CD4-positive, alpha-beta T cell treated with Interleukin-15 for 4 hours (primary cell): ENCODE data around the gene MT1X.

Experiments used
- DNase-seq: peaks from one replicate; pipeline ENCODE4 v3.0.0-alpha.2; 2020; ENCODE audit warnings: low spot score

The MT1X gene

GRCh38 chr16:56681939-56682702 lies at the start of gene MT1X:
Gene MT1X (plus strand): TSS chr16:56682470. CDS start chr16:56682541, 71 bp downstream.
- DNase-seq = peak; percentile 85

- DNase-seq = no peak
These were observed 49.4 kb upstream of the MT1X start for GRCh38 chr16:56632848-56633365.

DNA sequence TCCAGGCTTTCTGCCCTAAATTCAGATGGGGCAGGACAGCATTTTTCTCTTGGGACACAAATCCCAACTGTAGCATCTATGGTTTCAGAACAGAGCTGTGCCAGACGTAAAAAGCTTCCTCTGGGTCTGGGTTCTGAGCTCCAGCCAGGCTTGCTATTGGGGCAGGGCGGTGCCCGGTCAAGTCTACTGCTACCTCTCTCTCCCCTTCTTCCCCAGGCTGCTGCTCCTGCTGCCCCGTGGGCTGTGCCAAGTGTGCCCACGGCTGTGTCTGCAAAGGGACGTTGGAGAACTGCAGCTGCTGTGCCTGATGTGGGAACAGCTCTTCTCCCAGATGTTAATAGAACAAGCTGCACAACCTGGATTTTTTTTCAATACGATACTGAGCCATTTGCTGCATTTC lies 48.7 kb upstream of the MT1X start:
- no peak for DNase-seq

DNA sequence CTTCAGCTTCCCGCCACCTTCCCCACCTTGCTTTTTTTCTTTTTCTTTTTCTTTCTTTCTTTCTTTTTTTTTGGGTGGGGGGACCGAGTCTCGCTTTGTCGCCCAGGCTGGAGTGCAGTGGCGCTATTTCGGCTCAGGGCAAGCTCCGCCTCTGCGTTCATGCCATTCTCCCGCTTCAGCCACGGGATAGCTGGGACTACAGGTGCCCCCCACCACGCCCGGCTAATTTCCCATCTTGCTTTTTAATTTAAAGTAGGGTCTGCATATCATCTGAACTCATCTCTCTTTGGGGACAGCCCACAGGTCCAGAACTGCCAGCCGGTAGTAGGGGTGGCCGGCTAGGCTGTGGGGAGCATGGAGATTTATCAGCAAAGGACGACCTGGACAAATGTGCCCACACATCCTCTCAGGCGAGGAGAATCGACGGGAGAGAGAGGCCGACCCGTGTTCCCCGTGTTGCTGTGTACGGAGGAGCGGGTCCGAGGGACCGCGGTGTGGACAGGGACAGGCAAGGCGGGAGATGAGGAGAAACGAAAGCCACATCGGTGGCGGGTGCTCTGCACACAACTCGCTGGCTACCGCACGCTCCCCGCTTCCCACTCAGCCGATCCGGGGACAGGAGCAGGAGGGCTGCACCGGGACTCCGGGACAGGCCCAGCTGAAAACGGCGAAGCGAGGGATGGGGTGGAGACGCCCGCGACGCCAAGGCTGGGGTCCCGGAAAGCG lies 47.4 kb upstream of the MT1X start:
- no peak for DNase-seq

DNA sequence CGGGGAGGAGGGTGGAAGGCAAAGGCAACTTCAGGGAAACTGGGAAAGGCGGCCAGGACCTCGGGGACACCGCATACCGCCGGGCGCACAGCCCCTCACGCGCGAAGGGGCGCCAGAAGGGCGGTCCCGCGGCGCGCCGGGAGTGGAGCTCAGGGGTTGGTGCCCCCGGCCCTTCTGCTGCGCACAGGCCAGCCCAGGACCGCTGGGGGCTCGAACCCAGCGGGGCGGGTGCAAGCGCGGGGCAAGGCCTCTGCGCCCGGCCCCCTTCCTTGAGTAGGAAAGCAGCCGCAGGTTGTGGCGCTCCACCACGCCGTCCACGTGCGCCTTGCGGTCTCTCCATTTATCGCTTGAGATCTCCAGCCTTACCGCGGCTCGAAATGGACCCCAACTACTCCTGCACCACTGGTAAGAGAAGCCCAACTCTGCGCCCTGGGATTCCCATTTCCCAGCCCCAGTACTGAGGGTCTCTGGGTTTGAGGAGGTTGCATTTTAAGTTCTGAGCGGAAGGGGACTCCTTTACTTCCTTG lies 46.8 kb upstream of the MT1X start:
- no peak for DNase-seq

DNA sequence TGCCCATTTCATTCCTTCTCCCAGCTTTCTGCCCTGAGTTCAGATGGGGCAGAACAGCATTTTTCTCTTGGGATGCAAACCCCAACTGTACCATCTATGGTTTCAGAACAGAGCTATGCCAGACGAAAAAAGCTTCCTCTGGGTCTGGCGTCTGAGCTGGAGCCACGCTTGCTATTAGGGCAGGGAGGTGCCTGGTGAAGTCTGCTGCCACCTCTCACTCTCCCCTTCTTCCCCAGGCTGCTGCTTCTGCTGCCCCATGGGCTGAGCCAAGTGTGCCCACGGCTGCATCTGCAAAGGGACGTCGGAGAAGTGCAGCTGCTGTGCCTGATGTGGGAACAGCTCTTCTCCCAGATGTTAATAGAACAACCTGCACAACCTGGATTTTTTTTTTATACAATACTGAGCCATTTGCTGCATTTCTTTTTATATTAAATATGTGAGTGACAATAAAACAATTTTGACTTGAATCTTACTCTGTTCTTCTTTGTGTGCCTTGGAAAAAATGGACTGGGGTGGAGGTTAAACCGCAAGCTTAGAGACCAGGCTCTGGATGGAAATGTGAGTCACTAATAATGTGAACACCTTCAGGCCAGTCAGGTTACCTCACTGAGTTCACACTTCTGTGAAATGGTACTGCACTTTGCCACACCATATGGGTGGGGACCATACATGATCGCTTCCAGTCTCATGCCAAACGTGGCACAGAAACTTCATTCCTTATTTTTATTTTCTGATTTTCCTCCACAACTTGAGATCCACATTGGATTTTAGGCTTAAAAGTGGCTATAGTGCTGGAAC lies 45.5 kb upstream of the MT1X start:
- DNase-seq = no peak

- DNase-seq = no peak
These were observed 44.2 kb upstream of the MT1X start, which contains the start of gene MT1A for GRCh38 chr16:56637814-56638750. Gene MT1A (plus strand): TSS chr16:56638666. CDS start chr16:56638739, 73 bp downstream.

DNA sequence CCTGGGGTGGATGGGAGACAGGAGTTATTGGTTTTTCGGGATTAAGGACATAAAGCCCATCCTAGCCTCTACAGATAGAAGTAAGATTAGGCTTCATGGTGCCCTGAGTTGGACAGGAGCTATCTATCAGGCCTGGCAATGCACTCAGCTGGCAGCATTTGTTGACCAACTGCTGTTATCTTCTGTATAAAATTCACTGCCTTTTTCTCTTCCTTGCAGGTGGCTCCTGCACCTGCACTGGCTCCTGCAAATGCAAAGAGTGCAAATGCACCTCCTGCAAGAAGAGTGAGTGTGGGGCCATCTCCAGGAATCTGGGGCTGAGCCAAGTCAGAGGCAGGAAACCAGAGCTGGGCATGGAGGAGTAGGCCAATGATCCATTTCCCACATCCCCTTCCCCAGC lies 43.2 kb upstream of the MT1X start:
- no peak for DNase-seq

DNA sequence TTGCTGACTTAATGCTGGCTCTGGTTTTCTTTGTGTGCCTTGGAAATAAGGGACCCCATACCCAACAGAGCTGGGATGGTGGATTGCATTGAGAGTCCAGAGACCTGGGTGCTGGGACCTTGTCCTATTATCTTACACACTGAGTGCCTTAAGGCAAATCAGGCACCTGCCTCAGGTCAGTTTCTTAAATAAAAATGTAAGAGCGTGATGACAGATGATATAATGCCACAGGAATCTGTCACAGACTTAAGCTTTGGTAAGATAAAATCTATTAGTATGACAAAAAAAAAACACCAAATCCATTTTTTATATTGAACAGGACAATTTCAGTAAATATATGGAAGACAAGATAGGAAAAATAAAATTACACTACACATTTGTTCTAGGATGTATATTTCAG lies 42.2 kb upstream of the MT1X start:
- DNase-seq = no peak

GRCh38 chr16:56641166-56641565 lies 41.1 kb upstream of the MT1X start:
- DNase-seq = no peak

DNA sequence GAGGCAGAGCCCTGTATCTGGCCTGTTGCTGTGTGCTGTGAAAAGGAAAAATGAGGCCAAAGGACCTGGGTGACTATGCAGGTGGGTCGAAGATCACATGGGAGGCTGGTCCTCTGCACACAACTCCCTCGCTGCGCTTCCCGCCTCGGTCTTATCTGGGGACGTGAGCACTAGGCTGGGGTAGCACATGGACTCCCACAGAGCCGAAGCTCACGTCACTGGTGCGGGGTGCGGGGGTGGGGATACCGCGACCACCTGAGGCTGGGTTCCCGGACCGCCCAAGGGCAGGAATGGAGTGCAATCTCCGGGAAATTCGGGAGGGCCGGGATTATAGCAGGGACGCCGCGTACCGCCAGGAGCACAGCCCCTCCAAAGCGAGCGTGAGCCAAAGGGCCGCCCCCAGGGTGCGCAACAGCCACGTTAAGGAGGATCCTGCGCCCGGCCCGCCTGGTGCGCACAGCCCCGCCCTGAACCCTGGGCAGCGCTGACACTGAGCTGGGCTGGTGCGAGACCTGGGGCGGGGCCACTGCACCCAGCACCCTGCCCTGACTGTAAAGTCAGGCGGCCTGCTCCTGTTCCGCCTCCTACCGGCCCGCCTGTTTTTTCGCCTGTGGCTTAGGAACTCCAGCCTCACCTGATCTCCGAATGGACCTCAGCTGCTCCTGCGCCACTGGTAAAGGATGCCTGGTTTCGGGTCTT lies 39.0 kb upstream of the MT1X start:
- peak; percentile 76 for DNase-seq

DNA sequence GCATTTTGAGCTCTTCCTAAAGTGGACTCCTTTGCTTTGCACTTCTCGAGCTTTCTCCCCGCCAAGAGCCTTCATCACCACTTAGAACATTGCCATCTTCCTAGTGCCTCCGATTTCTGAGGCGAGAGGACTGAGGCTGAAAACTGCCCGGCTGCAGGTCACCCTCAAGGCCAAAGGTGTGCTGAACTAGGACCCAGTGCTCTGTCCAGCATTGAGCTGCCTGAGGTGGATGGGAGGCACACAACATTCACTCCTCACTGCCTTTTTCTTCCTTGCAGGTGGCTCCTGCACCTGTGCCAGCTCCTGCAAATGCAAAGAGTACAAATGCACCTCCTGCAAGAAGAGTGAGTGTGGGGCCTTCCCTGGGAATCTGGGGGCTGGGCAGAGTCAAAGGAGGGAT lies 38.4 kb upstream of the MT1X start:
- no peak for DNase-seq

DNA sequence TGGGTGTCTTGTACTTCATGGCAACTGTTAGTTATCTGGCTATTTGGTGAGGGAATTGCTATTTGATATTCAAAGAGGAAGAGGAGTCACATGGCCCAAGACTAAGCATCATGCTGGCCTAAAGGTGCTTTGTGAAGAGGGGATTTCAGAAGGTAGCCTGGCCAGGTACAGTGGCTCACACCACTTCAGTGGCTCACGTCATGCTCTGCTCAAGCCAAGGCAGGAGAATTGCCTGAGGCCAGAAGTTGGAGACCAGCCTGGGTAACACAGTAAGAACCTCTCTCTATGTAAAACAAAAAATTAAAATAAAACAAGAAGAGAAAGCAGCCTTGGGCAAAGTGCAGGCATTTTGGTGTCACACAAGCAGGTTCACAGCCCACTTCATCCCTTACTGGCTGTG lies 37.0 kb upstream of the MT1X start:
- DNase-seq = no peak

DNA sequence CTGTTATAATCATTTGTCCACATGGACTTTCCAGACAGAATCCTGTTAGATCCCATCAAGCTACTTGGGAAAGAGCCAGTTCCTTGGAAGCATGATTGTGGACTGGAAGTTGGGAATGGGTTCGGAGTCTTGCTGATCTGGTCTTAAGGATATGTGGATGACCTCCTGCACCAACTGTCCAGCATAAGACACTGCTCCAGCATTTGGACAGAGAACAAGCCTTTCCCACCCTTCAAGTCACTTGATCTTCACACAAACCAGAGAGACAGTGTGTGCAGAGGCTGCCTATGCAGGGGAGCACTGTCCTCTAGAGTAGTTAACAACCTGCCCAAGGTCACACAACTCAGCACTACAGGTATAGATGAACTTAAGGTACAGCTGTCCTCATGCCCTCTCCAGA lies 36.4 kb upstream of the MT1X start:
- no peak for DNase-seq

GRCh38 chr16:56647641-56648431 lies 34.4 kb upstream of the MT1X start:
- DNase-seq = no peak

DNA sequence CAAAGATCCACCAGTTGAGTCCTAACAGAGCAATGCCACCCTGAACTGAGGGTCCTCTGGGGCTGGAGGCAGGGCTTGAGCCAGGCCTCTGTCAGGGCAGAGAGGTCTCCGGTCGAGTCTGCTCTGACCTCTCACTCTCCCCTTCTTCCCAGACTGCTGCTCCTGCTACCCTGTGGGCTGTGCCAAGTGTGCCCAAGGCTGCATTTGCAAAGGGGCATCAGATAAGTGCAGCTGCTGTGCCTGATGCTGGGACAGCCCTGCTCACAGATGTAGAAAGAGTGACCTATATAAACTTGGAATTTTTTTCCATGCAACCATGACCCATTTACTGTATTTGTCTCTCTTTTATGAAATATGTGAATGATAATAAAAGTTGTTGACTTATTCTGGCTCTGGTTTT lies 33.0 kb upstream of the MT1X start:
- no peak for DNase-seq

DNA sequence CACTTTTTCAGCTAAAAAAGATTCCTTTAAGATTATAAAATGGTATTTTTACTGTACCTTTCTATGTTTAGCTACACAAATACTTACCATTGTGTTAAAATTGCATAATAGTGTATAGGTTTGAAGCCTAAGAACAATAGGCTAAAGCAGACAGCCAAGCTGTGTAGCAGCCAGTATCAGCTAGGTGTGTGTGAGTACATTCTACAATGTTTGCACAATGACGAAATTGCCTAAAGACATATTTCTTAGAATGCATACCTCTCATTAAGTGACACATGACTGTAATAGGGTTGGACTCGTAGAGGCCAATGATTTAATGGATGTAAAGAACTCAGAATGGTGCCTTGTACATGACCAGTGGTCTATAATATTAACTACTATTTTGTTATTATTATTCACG lies 32.5 kb upstream of the MT1X start:
- DNase-seq = no peak

DNA sequence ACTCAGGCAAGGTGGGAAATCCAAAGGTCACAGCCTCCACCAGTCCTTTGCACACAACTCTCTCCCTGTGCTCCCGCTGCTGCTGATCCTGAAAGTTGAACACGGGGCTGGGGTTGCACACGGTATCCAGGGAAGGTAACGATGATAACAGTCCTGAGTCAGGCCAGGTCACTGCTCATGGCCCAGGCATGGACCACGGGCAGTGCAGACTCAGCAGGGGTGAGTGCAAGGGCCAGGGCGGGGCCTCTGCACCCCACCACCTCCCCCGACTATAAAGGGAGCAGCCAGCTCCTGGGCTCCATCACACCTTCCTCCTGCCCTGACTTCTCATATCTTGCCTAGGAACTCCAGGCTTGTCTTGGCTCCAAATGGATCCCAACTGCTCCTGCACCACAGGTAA lies 30.7 kb upstream of the MT1X start, which contains the start of gene MT1B:
Gene MT1B (plus strand): TSS at position 301 of the 400 bp plus-strand sequence. CDS start 68 bp downstream, at position 369.
- DNase-seq = no peak

DNA sequence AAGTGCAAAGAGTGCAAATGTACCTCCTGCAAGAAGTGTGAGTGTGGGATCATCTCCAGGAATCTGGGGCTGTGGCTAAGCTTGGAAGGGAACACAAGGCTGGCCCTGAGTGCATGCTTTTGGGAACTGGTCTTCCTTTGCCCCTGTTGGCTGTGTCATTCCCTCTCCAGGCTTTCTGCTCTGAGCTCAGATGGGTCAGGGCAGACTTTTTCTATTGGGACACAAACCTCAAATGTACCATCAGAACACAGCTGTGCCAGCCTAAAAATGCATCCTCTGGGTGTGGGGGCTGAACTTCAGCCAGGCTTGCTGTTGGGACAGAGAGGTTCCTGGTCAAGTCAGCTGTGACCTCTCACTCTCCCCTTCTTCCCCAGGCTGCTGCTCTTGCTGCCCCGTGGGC lies 29.7 kb upstream of the MT1X start:
- DNase-seq = no peak

GRCh38 chr16:56653218-56653617 lies 29.1 kb upstream of the MT1X start:
- DNase-seq = no peak
